GM19239 (cell line): ENCODE data around the gene SGPL1.
"Not testable (repeated sequence)": the region's sequence is repeated elsewhere in the genome, so short reads cannot be mapped to it uniquely, and the experiment has no call there.

Source experiments
- DNase-seq: peaks from one replicate; pipeline ENCODE4 v3.0.0; 2011; ENCODE audit warnings: low spot score; ENCODE audit not compliant: insufficient read length
- FAIRE-seq: peaks from 2 replicates; lab custom pipeline; 2011; peaks lifted over from hg19 to GRCh38; lab: Jason Lieb, UNC

Gene SGPL1

GRCh38 chr10:70836319-70836718, 20.6 kb downstream of the SGPL1 start:
- FAIRE-seq (peak; percentile 42), DNase-seq (no peak)

GRCh38 chr10:70837660-70838059, 21.9 kb downstream of the SGPL1 start:
- DNase-seq = no peak
- FAIRE-seq = no peak

GRCh38 chr10:70838270-70838805, 22.6 kb downstream of the SGPL1 start:
- no peak for FAIRE-seq
- no peak for DNase-seq

- no peak for FAIRE-seq
- no peak for DNase-seq
Measured at GRCh38 chr10:70840836-70841235, 25.1 kb downstream of the SGPL1 start.

- FAIRE-seq (no peak), DNase-seq (no peak)
Measured at GRCh38 chr10:70843333-70843732, 27.6 kb downstream of the SGPL1 start.

GRCh38 chr10:70843776-70844489, 28.2 kb downstream of the SGPL1 start:
- DNase-seq = no peak
- FAIRE-seq = no peak

GRCh38 chr10:70845256-70845655, 29.5 kb downstream of the SGPL1 start:
- DNase-seq = no peak
- FAIRE-seq = no peak

GRCh38 chr10:70845816-70846215, 30.1 kb downstream of the SGPL1 start:
- FAIRE-seq (no peak), DNase-seq (no peak)

- DNase-seq (no peak), FAIRE-seq (no peak)
Measured at GRCh38 chr10:70846795-70847194, 31.0 kb downstream of the SGPL1 start.

- FAIRE-seq (no peak), DNase-seq (no peak)
Measured at GRCh38 chr10:70847659-70848360, 32.1 kb downstream of the SGPL1 start.

- DNase-seq (no peak), FAIRE-seq (no peak)
Measured at GRCh38 chr10:70849582-70850016, 33.9 kb downstream of the SGPL1 start.

- no peak for FAIRE-seq
- no peak for DNase-seq
Measured at GRCh38 chr10:70850097-70850496, 34.3 kb downstream of the SGPL1 start.

- FAIRE-seq (no peak), DNase-seq (no peak)
Measured at GRCh38 chr10:70851597-70852475, 36.1 kb downstream of the SGPL1 start.

GRCh38 chr10:70853038-70853437, 37.3 kb downstream of the SGPL1 start:
- FAIRE-seq (no peak), DNase-seq (no peak)

GRCh38 chr10:70853457-70853856, 37.7 kb downstream of the SGPL1 start:
- FAIRE-seq = no peak
- no peak for DNase-seq

GRCh38 chr10:70856454-70856853, 40.7 kb downstream of the SGPL1 start:
- DNase-seq = no peak
- peak; percentile 76 for FAIRE-seq

GRCh38 chr10:70858759-70859158, 43.0 kb downstream of the SGPL1 start:
- FAIRE-seq = peak; percentile 40
- no peak for DNase-seq

- not testable (repeated sequence) for DNase-seq, FAIRE-seq
Measured at GRCh38 chr10:70861495-70862197, 45.9 kb downstream of the SGPL1 start.

GRCh38 chr10:70863470-70864160, 47.9 kb downstream of the SGPL1 start:
- FAIRE-seq = peak; percentile 70
- no peak for DNase-seq
